Measurements from ENCODE around the gene DCANP1.

Gene DCANP1

DNA sequence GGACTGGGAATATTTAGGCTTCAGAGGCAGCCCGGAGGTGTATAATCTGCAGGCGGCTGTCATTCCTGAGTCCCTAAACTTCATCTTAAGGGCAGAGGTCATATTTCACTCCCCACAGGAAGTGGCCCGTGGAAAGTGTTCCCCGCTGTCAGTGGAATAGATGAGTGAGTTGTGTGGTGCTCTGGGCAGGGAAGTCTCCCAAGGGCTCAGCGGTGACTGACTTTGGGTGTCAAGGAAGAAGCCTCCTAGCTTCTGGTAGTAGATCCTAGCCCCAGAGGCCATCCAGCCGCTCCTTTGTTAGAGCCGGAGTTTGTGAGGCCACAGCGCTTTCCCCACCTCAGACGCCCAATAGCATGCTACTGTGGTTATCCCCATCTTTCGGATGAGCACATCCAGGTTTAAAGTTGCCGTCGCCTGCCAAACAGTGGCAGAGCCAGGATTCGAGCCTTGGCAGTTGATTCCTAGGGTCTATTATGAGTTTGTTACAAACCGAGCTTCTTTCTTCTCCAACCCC lies 43.9 kb upstream of the DCANP1 start:
- TF ChIP-seq, protein P1, sequence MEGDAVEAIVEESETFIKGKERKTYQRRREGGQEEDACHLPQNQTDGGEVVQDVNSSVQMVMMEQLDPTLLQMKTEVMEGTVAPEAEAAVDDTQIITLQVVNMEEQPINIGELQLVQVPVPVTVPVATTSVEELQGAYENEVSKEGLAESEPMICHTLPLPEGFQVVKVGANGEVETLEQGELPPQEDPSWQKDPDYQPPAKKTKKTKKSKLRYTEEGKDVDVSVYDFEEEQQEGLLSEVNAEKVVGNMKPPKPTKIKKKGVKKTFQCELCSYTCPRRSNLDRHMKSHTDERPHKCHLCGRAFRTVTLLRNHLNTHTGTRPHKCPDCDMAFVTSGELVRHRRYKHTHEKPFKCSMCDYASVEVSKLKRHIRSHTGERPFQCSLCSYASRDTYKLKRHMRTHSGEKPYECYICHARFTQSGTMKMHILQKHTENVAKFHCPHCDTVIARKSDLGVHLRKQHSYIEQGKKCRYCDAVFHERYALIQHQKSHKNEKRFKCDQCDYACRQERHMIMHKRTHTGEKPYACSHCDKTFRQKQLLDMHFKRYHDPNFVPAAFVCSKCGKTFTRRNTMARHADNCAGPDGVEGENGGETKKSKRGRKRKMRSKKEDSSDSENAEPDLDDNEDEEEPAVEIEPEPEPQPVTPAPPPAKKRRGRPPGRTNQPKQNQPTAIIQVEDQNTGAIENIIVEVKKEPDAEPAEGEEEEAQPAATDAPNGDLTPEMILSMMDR (IDR thresholded peaks at IDR 0.05; ENCODE audit: extremely low read depth, insufficient read depth, missing control alignments), result no peak
- DNase-seq (ENCODE audit: low spot score), result no peak
- in situ Hi-C loops (cut with MboI; ENCODE audit: low pct_unique_long_range_greater_than_20kb, low sequenced_read_pairs, unreplicated experiment), result no loop called here

DNA sequence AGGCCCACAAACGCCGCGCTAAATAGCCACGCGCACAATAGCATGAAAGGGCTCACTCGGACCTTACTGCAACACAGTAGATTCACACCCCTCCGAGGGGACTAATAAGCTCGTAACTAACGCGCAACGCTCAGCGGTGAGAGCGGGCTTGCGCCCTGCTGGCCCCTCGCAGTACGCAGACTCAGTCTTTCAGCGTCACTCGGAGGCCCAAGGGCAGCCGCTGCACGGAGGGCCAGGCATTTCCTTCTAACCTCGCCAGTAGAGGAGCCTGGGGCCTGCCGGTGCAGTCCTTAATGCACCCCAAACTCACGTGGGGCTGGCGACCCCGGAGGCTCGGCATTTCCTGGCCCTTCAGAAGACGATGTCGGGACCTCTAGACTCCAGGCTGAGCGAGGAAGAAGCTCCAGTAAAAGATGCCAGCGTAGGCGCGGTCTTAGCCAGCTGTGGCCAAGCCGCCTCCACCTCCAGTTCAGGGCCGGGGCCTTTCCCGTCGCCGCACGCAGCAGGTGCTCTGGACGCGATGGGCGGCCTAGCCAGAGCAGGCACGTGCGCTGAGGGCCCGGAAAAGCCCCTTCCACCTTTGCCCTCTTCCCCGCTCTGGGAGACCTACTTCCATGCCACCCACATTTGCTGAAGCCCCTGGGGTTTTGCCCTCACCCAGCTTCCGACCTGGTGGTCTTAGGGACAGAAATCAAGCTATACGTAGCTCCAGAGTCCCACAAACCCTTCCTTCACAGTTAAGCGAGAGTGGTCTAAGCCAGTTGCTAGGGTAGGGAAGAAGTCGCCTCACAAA lies 43.3 kb upstream of the DCANP1 start:
- TF ChIP-seq, protein P1 (IDR thresholded peaks at IDR 0.05; ENCODE audit: extremely low read depth, insufficient read depth, missing control alignments), result no peak
- no peak for DNase-seq (ENCODE audit: low spot score)
- in situ Hi-C loops (cut with MboI; ENCODE audit: low pct_unique_long_range_greater_than_20kb, low sequenced_read_pairs, unreplicated experiment), result no loop called here

DNA sequence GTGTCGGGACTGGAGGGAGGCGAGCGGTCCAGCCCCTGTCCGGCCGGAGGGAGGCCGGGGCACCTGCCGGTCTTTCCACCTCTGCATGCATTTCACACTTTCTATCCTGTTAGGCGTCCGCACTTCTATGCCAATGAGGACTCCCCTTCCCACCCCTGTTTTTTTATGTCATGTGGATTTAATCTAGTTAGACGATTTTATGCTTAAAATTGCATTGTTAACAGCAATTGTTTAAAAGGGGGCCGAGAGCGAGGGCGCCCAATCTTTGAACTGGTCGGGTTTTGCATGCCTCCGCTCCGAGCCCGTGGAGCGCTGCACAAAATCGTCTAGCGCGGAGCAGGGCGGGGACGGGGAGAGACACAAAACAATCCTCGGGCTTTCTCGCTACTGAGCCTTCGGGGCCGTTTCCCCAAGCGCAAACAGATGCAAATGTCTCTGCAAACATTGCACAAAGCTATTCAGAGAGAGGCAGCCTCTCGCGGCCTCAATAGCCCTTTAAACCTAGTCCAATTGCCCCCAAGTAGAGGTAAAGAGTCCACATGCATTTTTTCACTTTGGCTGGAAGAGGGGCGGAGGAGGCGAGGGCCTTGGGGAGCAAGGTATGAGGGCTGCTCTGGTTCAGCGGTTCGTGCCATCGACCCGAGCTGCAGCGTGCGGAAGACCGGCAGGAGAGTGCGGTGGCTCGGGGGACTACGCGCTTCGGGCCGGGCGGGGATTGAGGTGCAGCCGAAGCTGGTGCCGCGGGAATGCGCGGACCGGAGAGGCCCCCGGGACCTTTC lies 42.5 kb upstream of the DCANP1 start:
- TF ChIP-seq, protein P1 (IDR thresholded peaks at IDR 0.05; ENCODE audit: extremely low read depth, insufficient read depth, missing control alignments), result no peak
- DNase-seq (ENCODE audit: low spot score), result no peak
- in situ Hi-C loops (cut with MboI; ENCODE audit: low pct_unique_long_range_greater_than_20kb, low sequenced_read_pairs, unreplicated experiment), result no loop called here

DNA sequence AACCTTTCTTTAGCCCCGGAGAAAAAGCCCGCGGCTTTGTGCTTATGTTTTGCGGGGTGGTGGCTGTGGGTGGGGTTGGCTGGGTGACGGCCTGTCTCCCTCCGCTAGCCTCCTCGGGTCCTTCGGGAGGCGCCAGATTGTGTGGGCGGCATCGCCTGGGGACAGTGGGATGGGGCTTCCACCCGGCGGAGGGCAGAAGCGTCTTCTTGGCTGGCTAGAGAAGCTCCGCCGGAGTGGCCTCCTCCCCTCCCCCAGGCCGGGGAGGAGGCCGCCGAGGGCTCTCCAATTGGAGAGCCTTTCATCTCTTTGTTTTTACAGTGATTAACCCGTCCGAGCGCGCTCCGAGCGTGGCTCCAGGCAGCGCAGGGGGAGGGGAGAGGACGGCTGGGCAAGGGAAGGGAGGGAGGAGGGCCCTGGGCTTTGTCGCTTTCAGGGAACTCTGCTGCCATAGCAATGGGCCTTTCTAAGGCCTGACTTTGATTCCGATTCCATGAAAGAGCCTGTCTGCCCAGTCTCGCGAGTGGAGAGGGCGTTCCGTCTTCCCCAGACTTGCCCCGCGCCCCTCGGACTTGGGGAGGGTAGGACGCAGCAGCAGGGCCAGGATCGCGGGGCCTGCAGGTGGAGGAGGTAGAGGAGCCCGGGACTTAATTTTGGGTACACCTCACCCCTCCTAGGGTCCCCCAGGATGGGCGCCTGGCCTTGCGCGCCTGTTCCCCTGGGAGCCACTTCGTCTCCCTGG lies 41.7 kb upstream of the DCANP1 start:
- in situ Hi-C loops (cut with MboI; ENCODE audit: low pct_unique_long_range_greater_than_20kb, low sequenced_read_pairs, unreplicated experiment), result no loop called here
- TF ChIP-seq, protein P1 (IDR thresholded peaks at IDR 0.05; ENCODE audit: extremely low read depth, insufficient read depth, missing control alignments), result no peak
- no peak for DNase-seq (ENCODE audit: low spot score)

DNA sequence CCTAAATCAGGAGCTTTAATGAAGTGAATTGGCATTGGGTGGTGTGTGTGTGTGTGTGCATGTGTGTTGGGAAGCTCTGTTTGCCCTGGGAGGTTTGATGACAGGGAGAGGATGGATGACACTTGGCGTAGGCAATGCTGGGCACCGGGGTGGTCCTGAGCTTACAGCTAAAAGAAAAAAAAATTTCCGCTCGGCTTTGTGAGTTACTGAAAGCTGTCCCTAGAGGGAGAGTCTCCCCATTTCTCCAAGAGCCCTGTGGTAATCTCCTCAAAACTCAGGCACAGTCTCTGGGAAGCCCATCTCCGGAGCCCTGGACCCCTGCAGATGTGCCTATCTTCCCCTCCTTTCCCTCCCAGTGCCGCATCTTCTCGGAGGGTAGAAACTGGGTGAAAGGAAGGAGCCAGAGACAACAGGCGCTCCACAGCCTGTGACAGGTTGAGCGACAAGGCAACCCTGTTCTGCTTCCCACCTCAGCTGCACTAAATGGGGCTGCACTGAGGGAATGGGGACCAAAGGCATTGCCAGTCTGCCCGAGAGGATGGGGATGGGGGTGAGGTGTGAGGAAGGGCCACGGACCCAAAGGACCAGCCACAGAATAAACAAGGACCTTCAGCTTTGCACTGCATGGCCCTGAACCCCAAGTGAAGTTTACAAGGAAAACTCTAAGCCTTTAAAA lies 40.8 kb upstream of the DCANP1 start:
- TF ChIP-seq, protein P1 (IDR thresholded peaks at IDR 0.05; ENCODE audit: extremely low read depth, insufficient read depth, missing control alignments), result no peak
- in situ Hi-C loops (cut with MboI; ENCODE audit: low pct_unique_long_range_greater_than_20kb, low sequenced_read_pairs, unreplicated experiment), result no loop called here
- no peak for DNase-seq (ENCODE audit: low spot score)

DNA sequence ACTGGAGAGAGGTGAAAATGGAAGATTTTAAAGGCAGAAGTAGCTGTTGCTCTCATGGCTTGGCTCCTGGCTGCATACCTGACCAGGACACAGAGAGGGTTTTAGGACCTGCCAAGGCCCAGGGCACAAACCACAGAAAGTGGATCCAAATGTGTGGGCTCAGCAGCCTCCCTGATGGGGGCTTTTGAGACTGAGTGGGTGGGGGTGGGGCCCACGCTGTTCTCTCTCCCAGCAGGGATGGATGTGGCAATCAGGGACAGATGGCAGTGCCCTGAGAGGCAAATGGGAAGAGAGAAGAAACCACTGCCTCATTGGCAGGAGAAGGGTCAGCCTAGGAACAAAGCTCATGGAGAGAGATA lies 39.9 kb upstream of the DCANP1 start:
- DNase-seq (ENCODE audit: low spot score), result no peak
- in situ Hi-C loops (cut with MboI; ENCODE audit: low pct_unique_long_range_greater_than_20kb, low sequenced_read_pairs, unreplicated experiment), result no loop called here
- TF ChIP-seq, protein P1 (IDR thresholded peaks at IDR 0.05; ENCODE audit: extremely low read depth, insufficient read depth, missing control alignments), result no peak
